GM19351 (cell line): ENCODE data around the gene GOLT1B.

Source experiments
- ATAC-seq: cut with Tn5 transposase; IDR thresholded peaks from one replicate; pipeline ENCODE4 v1.9.1; 2021; ENCODE audit warnings: mild to moderate bottlenecking, moderate library complexity; ENCODE audit not compliant: unreplicated experiment

Gene GOLT1B

GRCh38 chr12:21561158-21561557 lies 59.6 kb downstream of the GOLT1B start:
- no peak for ATAC-seq

GRCh38 chr12:21562859-21563258 lies 61.3 kb downstream of the GOLT1B start:
- ATAC-seq: no peak

GRCh38 chr12:21566223-21566906 lies 64.8 kb downstream of the GOLT1B start:
- ATAC-seq: no peak

- ATAC-seq: no peak
These were observed 65.4 kb downstream of the GOLT1B start for GRCh38 chr12:21566907-21567394.
